ENCODE data around the gene SLC12A1. TPM values are rescaled to one million over a fixed set of nuclear protein-coding genes. Genes with fewer than 3 reads are reported as not detected.

The SLC12A1 gene
- total RNA-seq, 6 experiments from 2014 or later = 1.2 to 2.1 TPM; not detected in 4

GRCh38 chr15:48182749-48183148 lies 23.4 kb upstream of the SLC12A1 start:
- 12% methylated on average over 2 of the region's 2 CpGs for WGBS (ENCODE audit: insufficient coverage, low coverage, low lambda C conversion rate, missing lambda C conversion rate)
- H3K4me1 ChIP-seq = no peaks in the 10 kb centered on the region
- H3K27me3 ChIP-seq = peaks cover 0 to 3% of the 10 kb centered on the region in 2 donors
- TF ChIP-seq, protein P1, sequence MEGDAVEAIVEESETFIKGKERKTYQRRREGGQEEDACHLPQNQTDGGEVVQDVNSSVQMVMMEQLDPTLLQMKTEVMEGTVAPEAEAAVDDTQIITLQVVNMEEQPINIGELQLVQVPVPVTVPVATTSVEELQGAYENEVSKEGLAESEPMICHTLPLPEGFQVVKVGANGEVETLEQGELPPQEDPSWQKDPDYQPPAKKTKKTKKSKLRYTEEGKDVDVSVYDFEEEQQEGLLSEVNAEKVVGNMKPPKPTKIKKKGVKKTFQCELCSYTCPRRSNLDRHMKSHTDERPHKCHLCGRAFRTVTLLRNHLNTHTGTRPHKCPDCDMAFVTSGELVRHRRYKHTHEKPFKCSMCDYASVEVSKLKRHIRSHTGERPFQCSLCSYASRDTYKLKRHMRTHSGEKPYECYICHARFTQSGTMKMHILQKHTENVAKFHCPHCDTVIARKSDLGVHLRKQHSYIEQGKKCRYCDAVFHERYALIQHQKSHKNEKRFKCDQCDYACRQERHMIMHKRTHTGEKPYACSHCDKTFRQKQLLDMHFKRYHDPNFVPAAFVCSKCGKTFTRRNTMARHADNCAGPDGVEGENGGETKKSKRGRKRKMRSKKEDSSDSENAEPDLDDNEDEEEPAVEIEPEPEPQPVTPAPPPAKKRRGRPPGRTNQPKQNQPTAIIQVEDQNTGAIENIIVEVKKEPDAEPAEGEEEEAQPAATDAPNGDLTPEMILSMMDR (IDR thresholded peaks at IDR 0.05) = no peak
- TF ChIP-seq POLR2A (IDR thresholded peaks at IDR 0.05) = no peak
- ATAC-seq (no peak), DNase-seq (no peak)
- H3K9me3 ChIP-seq = no peaks in the 10 kb centered on the region
- H3K4me3 ChIP-seq = no peak overlapping the region
- intact Hi-C loops (cut with DNase I) = no loop called here
- H3K36me3 ChIP-seq = no peaks in the 10 kb centered on the region
- H3K27ac ChIP-seq = no peak overlapping the region

- H3K9me3 ChIP-seq = no peaks in the 10 kb centered on the region
- intact Hi-C loops (cut with DNase I) = no loop called here
- DNase-seq = no peak
Observed at GRCh38 chr15:48185529-48185928, 20.6 kb upstream of the SLC12A1 start.

GRCh38 chr15:48186271-48186670 lies 19.8 kb upstream of the SLC12A1 start:
- Histone ChIP-seq H3K27ac (no peak overlapping the region), H3K4me3 (no peak overlapping the region), H3K36me3 (no peaks in the 10 kb centered on the region), H3K4me1 (no peaks in the 10 kb centered on the region), H3K9me3 (no peaks in the 10 kb centered on the region), H3K27me3 (no peaks in the 10 kb centered on the region)
- intact Hi-C loops (cut with DNase I) = no loop called here
- DNase-seq (no peak), ATAC-seq (no peak)
- TF ChIP-seq, protein P1 (IDR thresholded peaks at IDR 0.05) = no peak
- no peak for TF ChIP-seq POLR2A (IDR thresholded peaks at IDR 0.05)
- WGBS (ENCODE audit: insufficient coverage, low coverage, low lambda C conversion rate, missing lambda C conversion rate) = 71% methylated on average over 3 of the region's 3 CpGs

More at GRCh38 chr15:48185529-48185928, 20.6 kb upstream of the SLC12A1 start:
- no peak overlapping the region for H3K27ac ChIP-seq
- 44% methylated on average over 3 of the region's 3 CpGs for WGBS (ENCODE audit: insufficient coverage, low coverage, low lambda C conversion rate, missing lambda C conversion rate)
- H3K4me3 ChIP-seq = no peak overlapping the region
- TF ChIP-seq POLR2A (IDR thresholded peaks at IDR 0.05) = no peak
- TF ChIP-seq, protein P1 (IDR thresholded peaks at IDR 0.05) = no peak
- H3K36me3 ChIP-seq = no peaks in the 10 kb centered on the region
- no peaks in the 10 kb centered on the region for H3K4me1 ChIP-seq
- H3K27me3 ChIP-seq = no peaks in the 10 kb centered on the region
- no peak for ATAC-seq

- no peaks in the 10 kb centered on the region for H3K27me3 ChIP-seq
- no peak overlapping the region for H3K4me3 ChIP-seq
- H3K36me3 ChIP-seq = no peaks in the 10 kb centered on the region
- H3K9me3 ChIP-seq = no peaks in the 10 kb centered on the region
- intact Hi-C loops (cut with DNase I) = no loop called here
- DNase-seq (peak in 2 of 3 donors; percentile 43 to 64), ATAC-seq (peak in 2 of 4 donors; percentile 33 to 48)
- TF ChIP-seq POLR2A (IDR thresholded peaks at IDR 0.05) = no peak
- TF ChIP-seq, protein P1 (IDR thresholded peaks at IDR 0.05) = no peak
- 2% methylated on average over 15 of the region's 15 CpGs for WGBS (ENCODE audit: insufficient coverage, low coverage, low lambda C conversion rate, missing lambda C conversion rate)
- no peaks in the 10 kb centered on the region for H3K4me1 ChIP-seq
- H3K27ac ChIP-seq = no peak overlapping the region
Observed at GRCh38 chr15:48190932-48191573, 15.0 kb upstream of the SLC12A1 start.

Data from right lobe of liver (tissue), 6 donors.